IPS-18a (cell line): ENCODE measurements around the gene NELL1.
"Not testable (repeated sequence)": the region's sequence is repeated elsewhere in the genome, so short reads cannot be mapped to it uniquely, and the experiment has no call there.

Experiments used
- H3K27ac ChIP-seq: one replicate; pipeline ENCODE4 v1.5.1; 2013; ENCODE audit warnings: low read length
- H3K27me3 ChIP-seq: one replicate; pipeline ENCODE4 v1.6.1; 2013; ENCODE audit warnings: mild to moderate bottlenecking, low read length; ENCODE audit not compliant: control insufficient read depth, insufficient read depth
- H3K36me3 ChIP-seq: one replicate; pipeline ENCODE4 v1.6.1; 2013; ENCODE audit warnings: low read depth, low read length; ENCODE audit not compliant: control insufficient read depth
- H3K4me1 ChIP-seq: one replicate; pipeline ENCODE4 v1.6.1; 2013; ENCODE audit warnings: low read depth, low read length; ENCODE audit not compliant: control insufficient read depth
- H3K4me3 ChIP-seq: one replicate; pipeline ENCODE4 v1.5.1; 2013; ENCODE audit warnings: low read length
- H3K9ac ChIP-seq: one replicate; pipeline ENCODE4 v1.6.1; 2013; ENCODE audit warnings: mild to moderate bottlenecking, low read length, moderate library complexity
- H3K9me3 ChIP-seq: one replicate; pipeline ENCODE4 v1.6.1; 2013; ENCODE audit warnings: low read depth, low read length; ENCODE audit not compliant: control insufficient read depth

NELL1 gene

DNA sequence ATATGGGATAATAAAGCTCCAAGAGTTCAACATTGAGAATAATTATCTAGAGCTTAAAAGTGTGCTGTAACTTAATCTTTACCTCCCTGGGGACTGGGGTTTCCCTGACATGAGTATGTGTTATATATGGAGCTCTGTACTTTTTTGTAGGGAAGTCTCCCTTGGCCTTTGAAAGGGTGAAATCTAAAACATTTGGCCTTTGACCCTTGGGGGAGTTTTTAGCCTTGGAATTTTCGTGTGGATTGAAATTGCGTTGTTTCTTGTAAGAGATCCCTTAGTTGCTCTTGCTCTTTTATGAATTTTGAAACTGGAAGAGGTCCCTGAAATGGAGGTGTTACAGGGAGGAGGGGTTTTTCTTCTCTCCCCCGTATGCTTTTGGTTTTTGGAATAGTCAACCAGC lies 450.0 kb downstream of the NELL1 start:
- no peak overlapping the region for H3K27ac ChIP-seq
- no peak overlapping the region for H3K9ac ChIP-seq
- no peaks in the 10 kb centered on the region for H3K9me3 ChIP-seq
- H3K27me3 ChIP-seq, result no peaks in the 10 kb centered on the region
- H3K4me3 ChIP-seq, result no peak overlapping the region
- no peaks in the 10 kb centered on the region for H3K36me3 ChIP-seq
- H3K4me1 ChIP-seq, result no peaks in the 10 kb centered on the region

GRCh38 chr11:21121991-21122390 lies 452.6 kb downstream of the NELL1 start:
- no peak overlapping the region for H3K4me3 ChIP-seq
- no peaks in the 10 kb centered on the region for H3K27me3 ChIP-seq
- no peaks in the 10 kb centered on the region for H3K4me1 ChIP-seq
- no peaks in the 10 kb centered on the region for H3K36me3 ChIP-seq
- H3K27ac ChIP-seq, result no peak overlapping the region
- H3K9ac ChIP-seq, result no peak overlapping the region
- no peaks in the 10 kb centered on the region for H3K9me3 ChIP-seq

GRCh38 chr11:21122523-21122922 lies 453.1 kb downstream of the NELL1 start:
- H3K9me3 ChIP-seq, result no peaks in the 10 kb centered on the region
- H3K9ac ChIP-seq, result no peak overlapping the region

DNA sequence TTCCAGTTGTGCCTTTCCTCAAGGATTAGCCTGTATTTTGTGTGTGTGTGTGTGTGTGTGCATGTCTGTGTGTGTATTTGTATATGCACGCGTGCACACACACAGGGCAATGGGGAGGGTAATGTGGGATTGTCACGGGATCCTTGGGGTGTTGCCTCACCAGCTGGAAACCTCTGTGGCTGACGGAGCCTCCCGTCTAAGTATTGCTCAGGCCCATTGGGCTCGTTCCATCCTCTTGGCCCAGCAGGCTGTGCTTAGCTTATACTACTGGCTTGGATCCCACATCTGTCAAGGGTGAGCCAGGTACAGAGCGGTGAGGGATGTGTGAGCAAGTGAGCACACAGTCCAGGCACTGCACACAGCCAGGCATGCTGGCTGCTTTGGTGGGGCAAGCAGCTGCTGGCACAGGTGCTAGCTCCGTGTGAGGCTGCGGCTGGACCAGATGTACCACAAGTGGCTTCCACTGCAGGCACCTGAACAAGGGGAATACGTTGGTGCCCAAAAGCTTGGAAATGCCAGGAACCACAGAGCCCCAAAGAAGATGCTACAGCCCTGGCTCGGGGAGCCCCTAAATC lies 462.8 kb downstream of the NELL1 start:
- Histone ChIP-seq H3K27ac (no peak overlapping the region), H3K4me3 (no peak overlapping the region), H3K36me3 (no peaks in the 10 kb centered on the region), H3K9me3 (no peaks in the 10 kb centered on the region), H3K4me1 (no peaks in the 10 kb centered on the region), H3K9ac (no peak overlapping the region), H3K27me3 (no peaks in the 10 kb centered on the region)

More at GRCh38 chr11:21122523-21122922, 453.1 kb downstream of the NELL1 start:
- Histone ChIP-seq H3K27ac (no peak overlapping the region), H3K4me1 (no peaks in the 10 kb centered on the region), H3K36me3 (no peaks in the 10 kb centered on the region), H3K4me3 (no peak overlapping the region), H3K27me3 (no peaks in the 10 kb centered on the region)

DNA sequence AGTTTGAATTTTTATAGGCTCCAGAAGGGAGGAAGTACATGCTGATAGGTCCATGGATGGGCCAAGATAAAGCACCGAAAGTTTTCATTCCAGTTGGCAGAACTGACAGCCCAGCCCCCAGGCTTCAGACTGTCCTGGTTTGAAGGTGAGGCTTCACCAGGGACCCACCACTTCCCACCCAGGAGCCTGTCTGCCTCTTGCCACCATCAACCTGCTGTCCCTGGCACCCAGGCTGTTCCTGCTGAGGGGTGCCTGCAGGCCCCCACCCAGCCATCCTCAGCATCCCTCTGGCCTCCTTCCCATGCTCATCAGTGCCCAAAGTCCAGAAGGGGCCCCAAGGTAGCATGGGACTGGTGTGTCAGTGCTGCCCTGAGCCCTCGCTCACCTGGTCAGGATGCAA lies 463.9 kb downstream of the NELL1 start:
- Histone ChIP-seq H3K27me3 (no peaks in the 10 kb centered on the region), H3K9ac (no peak overlapping the region), H3K4me1 (no peaks in the 10 kb centered on the region), H3K9me3 (no peaks in the 10 kb centered on the region), H3K4me3 (no peak overlapping the region), H3K27ac (no peak overlapping the region), H3K36me3 (no peaks in the 10 kb centered on the region)

DNA sequence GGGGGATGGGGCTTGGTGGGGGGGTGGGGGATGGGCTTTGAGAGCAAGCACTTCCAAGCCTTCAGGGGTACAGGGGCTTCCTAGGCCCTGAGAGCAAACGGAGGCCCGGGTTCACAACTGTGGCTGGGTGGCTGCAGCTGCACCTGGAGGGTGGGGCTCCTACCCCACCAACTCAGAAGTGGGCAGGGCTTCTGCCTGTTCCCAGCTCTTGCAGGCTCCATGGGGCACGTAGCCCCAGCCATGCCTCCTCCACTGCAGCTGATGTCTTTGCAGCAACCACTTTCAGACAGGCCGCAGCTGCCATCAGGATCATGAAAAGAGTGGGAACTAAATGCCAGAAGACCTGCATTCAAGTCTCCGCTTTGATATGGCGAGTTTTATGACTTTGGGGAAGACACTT lies 464.3 kb downstream of the NELL1 start:
- Histone ChIP-seq H3K4me1 (no peaks in the 10 kb centered on the region), H3K9ac (no peak overlapping the region), H3K4me3 (no peak overlapping the region), H3K27ac (no peak overlapping the region), H3K9me3 (no peaks in the 10 kb centered on the region), H3K27me3 (no peaks in the 10 kb centered on the region), H3K36me3 (no peaks in the 10 kb centered on the region)

GRCh38 chr11:21137803-21138202 lies 468.4 kb downstream of the NELL1 start:
- H3K36me3 ChIP-seq, result no peaks in the 10 kb centered on the region
- H3K27ac ChIP-seq, result no peak overlapping the region
- H3K4me1 ChIP-seq, result no peaks in the 10 kb centered on the region
- no peaks in the 10 kb centered on the region for H3K27me3 ChIP-seq
- no peak overlapping the region for H3K9ac ChIP-seq
- H3K9me3 ChIP-seq, result no peaks in the 10 kb centered on the region
- no peak overlapping the region for H3K4me3 ChIP-seq

GRCh38 chr11:21141557-21141956 lies 472.2 kb downstream of the NELL1 start:
- H3K4me3 ChIP-seq, H3K36me3 ChIP-seq, H3K4me1 ChIP-seq, H3K27me3 ChIP-seq, H3K27ac ChIP-seq, H3K9me3 ChIP-seq, H3K9ac ChIP-seq: not testable (repeated sequence)

DNA sequence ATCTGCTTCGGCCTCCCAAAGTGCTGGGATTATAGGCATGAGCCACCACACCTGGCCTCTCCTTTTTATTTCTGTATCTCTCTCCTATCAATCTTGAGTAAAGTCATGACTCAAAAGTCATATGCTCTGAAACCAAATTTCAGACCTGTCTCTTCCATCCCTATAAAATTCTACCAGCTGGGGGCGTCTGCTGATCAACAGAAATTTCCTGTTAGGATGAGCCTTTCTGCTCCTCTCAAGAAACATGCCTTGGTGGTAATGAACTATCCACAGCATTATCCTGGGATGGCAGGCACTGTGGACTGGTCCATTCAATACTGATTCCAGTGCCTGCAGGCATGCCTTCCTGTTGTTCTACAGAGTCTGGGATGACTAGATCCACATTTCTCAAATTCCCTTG lies 472.6 kb downstream of the NELL1 start:
- Histone ChIP-seq H3K27ac (no peak overlapping the region), H3K4me1 (peaks cover 6% of the 10 kb centered on the region), H3K27me3 (no peaks in the 10 kb centered on the region), H3K4me3 (no peak overlapping the region), H3K36me3 (no peaks in the 10 kb centered on the region), H3K9ac (no peak overlapping the region), H3K9me3 (no peaks in the 10 kb centered on the region)

DNA sequence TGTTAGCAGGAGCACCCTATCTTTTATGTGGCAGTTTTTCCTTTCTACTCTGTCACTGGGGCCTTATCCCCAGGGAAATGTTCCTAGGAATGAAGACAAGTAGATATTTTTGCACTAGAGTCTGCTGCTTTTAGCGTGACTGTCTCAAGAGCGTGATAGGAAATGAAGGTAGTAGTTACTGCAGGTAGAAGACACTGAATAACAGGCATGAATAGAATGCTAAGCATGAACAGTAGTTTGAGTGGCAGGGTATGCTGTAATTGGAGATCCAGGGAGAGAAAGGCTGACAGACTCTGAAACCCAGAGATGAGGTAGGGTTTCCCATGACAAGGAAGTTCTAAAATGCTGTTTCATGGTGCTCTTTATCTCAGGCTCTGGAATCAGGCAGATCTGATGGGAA lies 475.1 kb downstream of the NELL1 start:
- no peaks in the 10 kb centered on the region for H3K36me3 ChIP-seq
- H3K9ac ChIP-seq, result no peak overlapping the region
- no peak overlapping the region for H3K27ac ChIP-seq
- H3K9me3 ChIP-seq, result no peaks in the 10 kb centered on the region
- no peaks in the 10 kb centered on the region for H3K27me3 ChIP-seq
- H3K4me1 ChIP-seq, result peaks cover 6% of the 10 kb centered on the region
- no peak overlapping the region for H3K4me3 ChIP-seq

DNA sequence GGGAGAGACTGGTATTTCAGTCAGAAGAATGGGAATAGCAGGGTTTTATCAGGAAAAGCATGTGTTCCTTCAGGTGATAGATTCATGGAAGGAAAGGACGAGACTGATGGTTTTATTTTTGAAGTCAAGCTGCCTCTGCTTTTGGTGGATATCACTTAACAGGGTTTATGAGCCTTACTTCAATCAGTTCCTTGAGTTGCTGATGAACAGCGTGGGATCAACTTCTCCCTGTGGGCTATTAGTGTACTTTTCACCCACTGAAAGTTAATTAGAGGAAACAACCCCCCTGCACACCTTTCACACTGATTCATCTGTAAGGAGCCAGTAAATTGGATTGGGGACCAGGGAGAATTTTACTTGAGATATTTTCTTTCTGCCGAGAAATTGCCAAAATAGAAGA lies 479.0 kb downstream of the NELL1 start:
- Histone ChIP-seq H3K36me3 (no peaks in the 10 kb centered on the region), H3K27ac (no peak overlapping the region), H3K27me3 (no peaks in the 10 kb centered on the region), H3K4me1 (peaks cover 6% of the 10 kb centered on the region), H3K4me3 (no peak overlapping the region), H3K9ac (no peak overlapping the region), H3K9me3 (no peaks in the 10 kb centered on the region)

DNA sequence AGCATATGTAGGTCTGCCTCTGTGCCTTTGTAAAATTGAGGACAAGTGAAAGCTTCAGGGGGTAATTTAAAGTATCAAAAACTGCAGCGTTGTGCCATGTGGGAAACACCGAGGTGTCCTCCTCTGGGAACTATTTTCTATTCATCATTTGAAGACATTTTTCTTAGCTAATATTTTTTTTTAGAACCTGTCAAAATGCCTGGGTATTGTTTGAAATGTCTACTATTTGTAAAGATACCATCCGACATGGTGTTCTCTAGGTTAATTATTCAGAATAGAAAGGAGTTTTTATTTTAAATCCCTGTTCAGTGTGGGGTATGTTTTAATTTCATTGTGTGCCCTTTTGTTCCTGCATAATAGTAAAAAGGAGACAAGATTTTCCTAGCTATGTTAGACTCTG lies 490.8 kb downstream of the NELL1 start:
- no peaks in the 10 kb centered on the region for H3K36me3 ChIP-seq
- H3K4me3 ChIP-seq, result no peak overlapping the region
- H3K27me3 ChIP-seq, result no peaks in the 10 kb centered on the region
- no peaks in the 10 kb centered on the region for H3K9me3 ChIP-seq
- H3K9ac ChIP-seq, result no peak overlapping the region
- no peaks in the 10 kb centered on the region for H3K4me1 ChIP-seq
- no peak overlapping the region for H3K27ac ChIP-seq
